Endothelial cell of umbilical vein (primary cell): ENCODE results near the gene NALCN.

Experiments used
- EZH2 ChIP-seq: IDR thresholded peaks from 2 replicates; pipeline ENCODE4 v1.6.1; 2012; ENCODE audit warnings: borderline replicate concordance, low read depth, mild to moderate bottlenecking, moderate library complexity, low read length, inconsistent platforms; ENCODE audit not compliant: severe bottlenecking
- GATA2 ChIP-seq: IDR thresholded peaks from 2 replicates; pipeline ENCODE4 v1.7.0; 2011; ENCODE audit warnings: low read depth, mild to moderate bottlenecking, moderate library complexity, mixed read lengths, low read length; ENCODE audit not compliant: insufficient read length, insufficient read depth
- JUN ChIP-seq: IDR thresholded peaks from 2 replicates; pipeline ENCODE4 v1.6.1; 2011; ENCODE audit warnings: borderline replicate concordance, low read depth; ENCODE audit not compliant: insufficient read length, insufficient read depth
- MYC ChIP-seq: IDR thresholded peaks from one replicate; pipeline ENCODE4 v1.6.1; 2011; ENCODE audit warnings: mild to moderate bottlenecking, low read depth, low read length
- POLR2A ChIP-seq: IDR thresholded peaks from 2 replicates; pipeline ENCODE4 v1.6.1; 2012; ENCODE audit warnings: low read depth, mild to moderate bottlenecking, control low read depth, low read length
- POLR2AphosphoS5 ChIP-seq: IDR thresholded peaks from 2 replicates; pipeline ENCODE4 v1.6.1; 2012; ENCODE audit warnings: low read depth, mild to moderate bottlenecking, control low read depth, low read length, moderate library complexity; ENCODE audit not compliant: insufficient read depth
- TF ChIP-seq, protein P1 (sequence below), 2 donors: IDR thresholded peaks; 1 replicate in 1 of 2; 2 replicates in 1 of 2; pipeline ENCODE4 v1.5.1; 2011; ENCODE audit warnings: low read length in 2 of 2, mild to moderate bottlenecking in 2 of 2, moderate library complexity in 2 of 2, control low read depth in 1 of 2, inconsistent platforms in 1 of 2, low read depth in 1 of 2; ENCODE audit not compliant: insufficient read depth in 1 of 2; ENCODE audit errors: extremely low read depth in 1 of 2
- TF ChIP-seq, protein P2 (sequence below): IDR thresholded peaks from 2 replicates; pipeline ENCODE4 v1.6.1; 2011; ENCODE audit not compliant: insufficient read depth, insufficient read length

DNA sequence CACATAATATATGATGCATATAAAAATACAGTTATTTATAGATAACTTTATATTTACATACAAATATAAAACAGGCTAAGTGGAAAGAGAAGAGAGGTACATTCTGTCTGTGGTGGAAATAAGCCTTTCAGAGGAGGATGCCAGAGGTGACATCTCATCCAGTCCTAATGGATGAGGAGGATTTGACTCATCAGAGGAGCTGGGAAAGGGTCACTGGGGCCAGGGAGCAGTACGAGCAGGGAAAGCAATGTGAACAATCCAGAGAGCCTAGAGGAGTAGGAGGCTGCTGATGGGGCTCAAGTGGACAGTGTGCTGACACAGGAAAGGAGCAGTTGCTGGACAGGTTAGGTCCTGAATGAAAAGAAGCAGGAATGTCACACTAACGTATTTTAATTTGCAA, 18.6 kb downstream of the NALCN start:
- TF ChIP-seq, protein P1, sequence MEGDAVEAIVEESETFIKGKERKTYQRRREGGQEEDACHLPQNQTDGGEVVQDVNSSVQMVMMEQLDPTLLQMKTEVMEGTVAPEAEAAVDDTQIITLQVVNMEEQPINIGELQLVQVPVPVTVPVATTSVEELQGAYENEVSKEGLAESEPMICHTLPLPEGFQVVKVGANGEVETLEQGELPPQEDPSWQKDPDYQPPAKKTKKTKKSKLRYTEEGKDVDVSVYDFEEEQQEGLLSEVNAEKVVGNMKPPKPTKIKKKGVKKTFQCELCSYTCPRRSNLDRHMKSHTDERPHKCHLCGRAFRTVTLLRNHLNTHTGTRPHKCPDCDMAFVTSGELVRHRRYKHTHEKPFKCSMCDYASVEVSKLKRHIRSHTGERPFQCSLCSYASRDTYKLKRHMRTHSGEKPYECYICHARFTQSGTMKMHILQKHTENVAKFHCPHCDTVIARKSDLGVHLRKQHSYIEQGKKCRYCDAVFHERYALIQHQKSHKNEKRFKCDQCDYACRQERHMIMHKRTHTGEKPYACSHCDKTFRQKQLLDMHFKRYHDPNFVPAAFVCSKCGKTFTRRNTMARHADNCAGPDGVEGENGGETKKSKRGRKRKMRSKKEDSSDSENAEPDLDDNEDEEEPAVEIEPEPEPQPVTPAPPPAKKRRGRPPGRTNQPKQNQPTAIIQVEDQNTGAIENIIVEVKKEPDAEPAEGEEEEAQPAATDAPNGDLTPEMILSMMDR (IDR thresholded peaks at IDR 0.05; ENCODE audit: extremely low read depth in 1 of 2, insufficient read depth in 1 of 2, low read depth in 1 of 2, low read length in 2 of 2), result no peak
- TF ChIP-seq EZH2 (no peak), POLR2A (no peak), MYC (no peak), JUN (no peak), POLR2AphosphoS5 (peak; percentile 13), GATA2 (no peak)
- TF ChIP-seq, protein P2, sequence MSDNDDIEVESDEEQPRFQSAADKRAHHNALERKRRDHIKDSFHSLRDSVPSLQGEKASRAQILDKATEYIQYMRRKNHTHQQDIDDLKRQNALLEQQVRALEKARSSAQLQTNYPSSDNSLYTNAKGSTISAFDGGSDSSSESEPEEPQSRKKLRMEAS, result no peak
